K562 (cell line): ENCODE measurements around the gene MAP2K6. TPM values are rescaled to one million over a fixed set of nuclear protein-coding genes. Genes with fewer than 3 reads are reported as not detected.

Experiments used
- ATAC-seq: fragments of 200-7000 bp; cut with Tn5 transposase; 3 replicates; pipeline ENCODE4 v1.9.1; 2020; ENCODE audit warnings: moderate library complexity
- BruUV-seq: library from RNA; stranded (reverse); fragments of 400-500 nt; replicated peaks from 2 replicates; lab custom pipeline; 2021; lab: Mats Ljungman, UMichigan
- CTCF ChIA-PET: fragments of 300-600 bp; formaldehyde crosslinking; extraction: SDS; loops from one replicate; lab custom pipeline; 2021; ENCODE audit warnings: low intra/inter-chr PET ratio; lab: Yijun Ruan, JAX
- POLR2A ChIA-PET: fragments of 300-600, 350-650 bp; sonication (Branson Sonifier 250); formaldehyde crosslinking; extraction: SDS; loops from one replicate; lab custom pipeline; 2021; ENCODE audit warnings: antibody characterized with exemption, inconsistent platforms; lab: Yijun Ruan, JAX
- DNase-seq, 4 experiments: peaks; one replicate each; pipeline versions ENCODE4 v3.0.0 to v3.0.0-alpha.2; 2011 to 2018; ENCODE audit warnings: low spot score in 3 of 4, mixed read lengths in 3 of 4; ENCODE audit errors: extremely low read depth in 1 of 4
- FAIRE-seq: peaks from 2 replicates; lab custom pipeline; 2011; peaks lifted over from hg19 to GRCh38; lab: Jason Lieb, UNC
- H2AFZ ChIP-seq: 2 replicates; pipeline ENCODE4 v1.6.0; 2011; ENCODE audit warnings: low read depth, low read length, control low read depth, inconsistent platforms
- H3K27ac ChIP-seq: fragments of 200-600 bp; 3 replicates; pipeline ENCODE4 v1.8.0; 2011; ENCODE audit warnings: low read depth, mild to moderate bottlenecking, control low read depth, inconsistent platforms, low read length, moderate library complexity, mixed read lengths; ENCODE audit errors: extremely low read depth
- H3K27me3 ChIP-seq, 2 experiments: fragments of 300-600 bp in 1 of 2; 2 replicates in 1 of 2; 3 replicates in 1 of 2; pipeline versions ENCODE4 v1.6.0 to v1.8.0; 2011; ENCODE audit warnings: inconsistent platforms in 2 of 2, low read length in 2 of 2, mild to moderate bottlenecking in 1 of 2, mixed read lengths in 1 of 2, moderate library complexity in 1 of 2; ENCODE audit not compliant: control insufficient read depth in 2 of 2, insufficient read depth in 2 of 2
- H3K36me3 ChIP-seq: fragments of 300-600 bp; 3 replicates; pipeline ENCODE4 v1.8.0; 2011; ENCODE audit warnings: mild to moderate bottlenecking, low read length, inconsistent platforms; ENCODE audit not compliant: control insufficient read depth, insufficient read depth
- H3K4me1 ChIP-seq, 2 experiments: fragments of 200-600 bp in 1 of 2; replicated peaks in 1 of 2; 2 replicates in 1 of 2; 3 replicates in 1 of 2; pipeline versions ENCODE4 v1.5.1 to v1.8.0; 2011; ENCODE audit warnings: inconsistent platforms in 2 of 2, low read length in 2 of 2, mild to moderate bottlenecking in 1 of 2, mixed read lengths in 1 of 2, moderate library complexity in 1 of 2; ENCODE audit not compliant: control insufficient read depth in 2 of 2, insufficient read depth in 2 of 2
- H3K4me2 ChIP-seq: 2 replicates; pipeline ENCODE4 v1.6.1; 2011; ENCODE audit warnings: low read length, control low read depth, inconsistent platforms, mixed read lengths; ENCODE audit not compliant: insufficient read depth
- H3K4me3 ChIP-seq: fragments of 200-600 bp; sonication (generic), shearing (Covaris generic); 2 replicates; pipeline ENCODE4 v1.5.1; 2016; ENCODE audit warnings: control low read depth, inconsistent platforms
- H3K79me2 ChIP-seq: fragments of 200-600 bp; 3 replicates; pipeline ENCODE4 v1.8.0; 2011; ENCODE audit warnings: low read length, inconsistent platforms; ENCODE audit not compliant: control insufficient read depth, insufficient read depth
- H3K9ac ChIP-seq, 2 experiments: 2 replicates each; pipeline versions ENCODE4 v1.6.0 to v1.6.1; 2011; ENCODE audit warnings: low read depth in 2 of 2, low read length in 2 of 2, control low read depth in 1 of 2, inconsistent platforms in 1 of 2, mild to moderate bottlenecking in 1 of 2, mixed read lengths in 1 of 2; ENCODE audit not compliant: insufficient read depth in 1 of 2
- H3K9me1 ChIP-seq: one replicate; pipeline ENCODE4 v1.6.0; 2011; ENCODE audit warnings: inconsistent platforms, mild to moderate bottlenecking, low read length, moderate library complexity; ENCODE audit not compliant: control insufficient read depth, insufficient read depth
- H3K9me3 ChIP-seq: replicated peaks from 2 replicates; pipeline ENCODE4 v1.5.1; 2011; ENCODE audit warnings: low read depth, low read length, inconsistent platforms; ENCODE audit not compliant: control insufficient read depth, insufficient read depth
- H4K20me1 ChIP-seq: replicated peaks from 2 replicates; pipeline ENCODE4 v1.6.1; 2011; ENCODE audit warnings: low read length, inconsistent platforms, mixed read lengths; ENCODE audit not compliant: control insufficient read depth, insufficient read depth
- HNRNPL ChIP-seq: fragments of 200-400 bp; formaldehyde crosslinking; IDR thresholded peaks from 2 replicates; pipeline ENCODE4 v1.6.1; 2017; ENCODE audit warnings: low read depth, mild to moderate bottlenecking, low read length
- MEF2A ChIP-seq: IDR thresholded peaks from 2 replicates; pipeline ENCODE4 v1.6.1; 2011; ENCODE audit warnings: low read depth, mild to moderate bottlenecking, low read length, moderate library complexity; ENCODE audit not compliant: control insufficient read depth
- RNF2 ChIP-seq: sonication (generic); IDR thresholded peaks from 2 replicates; pipeline ENCODE4 v1.6.1; 2016
- ZNF318 ChIP-seq, 2 experiments: fragments of 450-650 bp; IDR thresholded peaks; 2 replicates each; pipeline ENCODE4 v1.6.1; 2016; ENCODE audit warnings: mild to moderate bottlenecking in 2 of 2, borderline replicate concordance in 1 of 2, low read depth in 1 of 2, moderate library complexity in 1 of 2
- WGBS: fragments of 100-300 bp; shearing (Covaris generic); methylation state at CpG from one replicate; pipeline ENCODE4 v1.1.6; 2016; ENCODE audit warnings: low coverage, mixed read lengths; ENCODE audit not compliant: insufficient coverage; ENCODE audit errors: missing lambda C conversion rate; 5-methylcytosine and 5-hydroxymethylcytosine counted together
- in situ Hi-C: fragments of 300-500 bp; cut with MboI; formaldehyde crosslinking; loops from 4 replicates; pipeline ENCODE4 v1.15.0; 2018; ENCODE audit warnings: inconsistent platforms, mixed read lengths
- intact Hi-C: fragments of 100-400 bp; cut with micrococcal nuclease; formaldehyde crosslinking; loops from 2 replicates; pipeline ENCODE4 v1.14.2; 2022
- polyA plus RNA-seq, 8 experiments: library from polyadenylated mRNA; depleted of rRNA in 4 of 8; stranded (reverse) in 5 of 8; unstranded in 3 of 8; fragments of >200 nt; fragmentation: Nextera tagmentation in 2 of 8; fragmentation: Illumina TruSeq in 1 of 8; extraction: Ambion mirVana in 2 of 8; extraction: Trizol in 1 of 8; gene quantifications; 2 replicates each; pipeline versions ENCODE4 v1.2.1 to v1.2.3, GENCODE V29; 2011 to 2014; ENCODE audit warnings: inconsistent platforms in 1 of 8, missing spikeins in 1 of 8
- total RNA-seq, 7 experiments: library from RNA; depleted of rRNA in 6 of 7; stranded (reverse); fragments of >200 nt in 6 of 7; fragmentation: Illumina TruSeq in 2 of 7; extraction: Trizol in 2 of 7; gene quantifications; 2 replicates each; pipeline versions ENCODE4 v1.2.1 to v1.2.3, GENCODE V29; 2011 to 2021; ENCODE audit warnings: low replicate concordance in 1 of 7

The MAP2K6 gene
- total and polyA plus RNA-seq, 9 of the 15 experiments (the other 6 are each of a cell fraction or from before 2014, with no cell fraction given): 0.07 to 0.13 TPM; not detected in 7

DNA sequence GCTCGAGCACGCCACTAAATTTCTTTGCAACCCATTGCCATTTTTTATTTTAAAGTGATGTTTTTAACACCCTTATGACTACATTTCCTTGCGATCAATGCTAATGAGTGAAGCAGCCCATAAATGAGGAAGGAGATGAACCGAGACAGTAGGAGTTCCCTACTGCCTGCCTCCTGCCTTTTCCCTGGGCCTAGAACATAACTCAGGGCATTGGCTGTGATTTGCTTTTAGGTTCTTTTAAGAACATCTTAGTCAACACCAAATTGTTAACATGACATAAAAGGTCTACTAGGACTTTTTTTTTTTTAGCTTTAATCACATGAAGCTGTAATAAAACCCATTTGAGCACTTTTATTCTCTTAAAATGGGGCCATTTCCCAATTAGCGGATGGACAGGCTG lies 81.3 kb downstream of the MAP2K6 start:
- in situ Hi-C loops: no loop called here
- H3K27ac ChIP-seq: no peak overlapping the region
- H3K9me3 ChIP-seq: no peaks in the 10 kb centered on the region
- H3K36me3 ChIP-seq: no peaks in the 10 kb centered on the region
- no peak for DNase-seq
- H3K4me2 ChIP-seq: no peak overlapping the region
- intact Hi-C loops: no loop called here
- no peaks in the 10 kb centered on the region for H4K20me1 ChIP-seq
- CTCF ChIA-PET: no interaction called here
- TF ChIP-seq ZNF318 (IDR thresholded peaks at IDR 0.05; ENCODE audit: borderline replicate concordance in 1 of 2, low read depth in 1 of 2) (no peak), RNF2 (no peak), MEF2A (no peak), HNRNPL (no peak)
- TF ChIP-seq, all 486 proteins: peak for 0
- no peak overlapping the region for H3K9ac ChIP-seq
- ATAC-seq: no peak
- no peaks in the 10 kb centered on the region for H3K9me1 ChIP-seq
- no peaks in the 10 kb centered on the region for H3K4me1 ChIP-seq
- WGBS: 1% methylated on average over 5 of the region's 5 CpGs
- BruUV-seq: no TSS peak
- no peaks in the 10 kb centered on the region for H3K79me2 ChIP-seq
- POLR2A ChIA-PET: no interaction called here
- no peaks in the 10 kb centered on the region for H3K27me3 ChIP-seq
- FAIRE-seq: no peak
- H3K4me3 ChIP-seq: no peak overlapping the region
- no peak overlapping the region for H2AFZ ChIP-seq
